K562 (cell line): ENCODE measurements around the gene FAF2. TPM values are rescaled to one million over a fixed set of nuclear protein-coding genes. Genes with fewer than 3 reads are reported as not detected.
A peak's percentile ranks its signal among the peaks of the same experiment; 100 is the strongest.

Experiments used
- ASH1L ChIP-seq: fragments of 450-650 bp; IDR thresholded peaks from 2 replicates; pipeline ENCODE4 v1.6.1; 2018; ENCODE audit warnings: borderline replicate concordance, mild to moderate bottlenecking, low read depth; ENCODE audit not compliant: partially characterized antibody
- ELF1 ChIP-seq: fragments of 200-800 bp; sonication (Bioruptor generic); IDR thresholded peaks from 2 replicates; pipeline ENCODE4 v1.6.1; 2016; ENCODE audit warnings: missing genetic modification characterization, missing compliant biosample characterization
- FUS ChIP-seq: fragments of 200-400 bp; formaldehyde crosslinking; optimal IDR thresholded peaks from 2 replicates; pipeline ENCODE3; 2017; ENCODE audit warnings: low read depth, low read length
- NFIX ChIP-seq: fragments of 250-450 bp; sonication (Bioruptor Pico); IDR thresholded peaks from 2 replicates; pipeline ENCODE4 v1.4.0; 2020; ENCODE audit warnings: low read depth, mild to moderate bottlenecking, moderate library complexity
- PHTF2 ChIP-seq: fragments of 250-450 bp; sonication (Bioruptor Pico); IDR thresholded peaks from 2 replicates; pipeline ENCODE4 v1.5.0; 2021; ENCODE audit warnings: mild to moderate bottlenecking
- RCOR1 ChIP-seq, 2 experiments: IDR thresholded peaks; 2 replicates each; pipeline ENCODE4 v1.6.1; 2012; ENCODE audit warnings: low read depth in 2 of 2, low read length in 2 of 2, borderline replicate concordance in 1 of 2, improper control_type of control experiment in 1 of 2
- RFX1 ChIP-seq: fragments of 450-650 bp; IDR thresholded peaks from 2 replicates; pipeline ENCODE4 v1.6.1; 2016; ENCODE audit warnings: mild to moderate bottlenecking, moderate library complexity
- TFAP4 ChIP-seq: sonication (generic); formaldehyde crosslinking; IDR thresholded peaks from 2 replicates; pipeline ENCODE4 v1.8.0; 2022; ENCODE audit warnings: missing genetic modification reagents, mild to moderate bottlenecking, moderate library complexity, borderline replicate concordance
- THRA ChIP-seq: fragments of 450-650 bp; IDR thresholded peaks from 2 replicates; pipeline ENCODE4 v1.6.1; 2017; ENCODE audit warnings: mild to moderate bottlenecking, moderate library complexity
- ZBTB9 ChIP-seq: fragments of 450-650 bp; formaldehyde crosslinking; IDR thresholded peaks from 2 replicates; pipeline ENCODE4 v1.4.0; 2020; ENCODE audit warnings: mild to moderate bottlenecking, moderate library complexity
- ZC3H11A ChIP-seq: IDR thresholded peaks from 2 replicates; pipeline ENCODE4 v1.6.1; 2012; ENCODE audit warnings: low read depth, low read length, improper control_type of control experiment
- ZNF232 ChIP-seq: sonication (generic); formaldehyde crosslinking; IDR thresholded peaks from 2 replicates; pipeline ENCODE4 v1.8.0; 2022; ENCODE audit warnings: mild to moderate bottlenecking, missing genetic modification reagents
- ZNF431 ChIP-seq: sonication (generic); formaldehyde crosslinking; IDR thresholded peaks from 2 replicates; pipeline ENCODE4 v1.8.0; 2022; ENCODE audit warnings: mild to moderate bottlenecking, missing genetic modification reagents
- ZNF695 ChIP-seq: fragments of 450-650 bp; formaldehyde crosslinking; IDR thresholded peaks from 2 replicates; pipeline ENCODE4 v1.4.0; 2020; ENCODE audit warnings: mild to moderate bottlenecking, moderate library complexity
- ZNF764 ChIP-seq: fragments of 250-450 bp; sonication (Bioruptor Pico); IDR thresholded peaks from 2 replicates; pipeline ENCODE4 v1.4.0; 2020; ENCODE audit warnings: low read depth, mild to moderate bottlenecking, moderate library complexity
- polyA plus RNA-seq, 8 experiments: library from polyadenylated mRNA; depleted of rRNA in 4 of 8; stranded (reverse) in 5 of 8; unstranded in 3 of 8; fragments of >200 nt; fragmentation: Nextera tagmentation in 2 of 8; fragmentation: Illumina TruSeq in 1 of 8; extraction: Ambion mirVana in 2 of 8; extraction: Trizol in 1 of 8; gene quantifications; 2 replicates each; pipeline versions ENCODE4 v1.2.1 to v1.2.3, GENCODE V29; 2011 to 2014; ENCODE audit warnings: inconsistent platforms in 1 of 8, missing spikeins in 1 of 8
- total RNA-seq, 7 experiments: library from RNA; depleted of rRNA in 6 of 7; stranded (reverse); fragments of >200 nt in 6 of 7; fragmentation: Illumina TruSeq in 2 of 7; extraction: Trizol in 2 of 7; gene quantifications; 2 replicates each; pipeline versions ENCODE4 v1.2.1 to v1.2.3, GENCODE V29; 2011 to 2021; ENCODE audit warnings: low replicate concordance in 1 of 7
- TF ChIP-seq, protein P1 (sequence below): IDR thresholded peaks from 3 replicates; pipeline ENCODE4 v1.6.1; 2011; ENCODE audit warnings: borderline replicate concordance, mild to moderate bottlenecking, moderate library complexity; ENCODE audit not compliant: insufficient read length; ENCODE audit errors: extremely low read depth
- TF ChIP-seq, protein P2 (sequence below), 3 experiments: fragments of 200-800 bp in 1 of 3; sonication (Bioruptor generic) in 1 of 3; sonication (generic) in 1 of 3; formaldehyde crosslinking in 1 of 3; IDR thresholded peaks; 2 replicates each; pipeline versions ENCODE4 v1.6.1 to v1.8.0; 2016 to 2022; ENCODE audit warnings: mild to moderate bottlenecking in 2 of 3, missing compliant biosample characterization in 2 of 3, missing genetic modification characterization in 2 of 3, missing genetic modification reagents in 1 of 3

The FAF2 gene
- total and polyA plus RNA-seq, 9 of the 15 experiments (the other 6 are each of a cell fraction or from before 2014, with no cell fraction given), result 25.0 to 44.6 (median 36.1) TPM

- TF ChIP-seq PHTF2 (CRISPR knock-in tag) (no peak), NFIX (CRISPR knock-in tag) (no peak), ASH1L (no peak), ZNF695 (CRISPR knock-in tag) (no peak), RCOR1 (IDR thresholded peaks at IDR 0.05; ENCODE audit: borderline replicate concordance in 1 of 2, low read depth in 2 of 2, low read length in 2 of 2) (peak in 1 of 2 experiments; percentile 52; a peak in 2 of 4 replicates), ZC3H11A (0 out of 2 replicates have a peak, but pooled peaks have one; percentile 35), ZNF764 (CRISPR knock-in tag) (no peak), RFX1 (no peak), ZNF232 (CRISPR knock-in tag) (no peak), THRA (no peak), TFAP4 (peak; percentile 95), FUS (no peak), ELF1 (peak; percentile 34; the same call in 1 of the 2 replicates), ZNF431 (peak; percentile 61; the same call in 1 of the 2 replicates), ZBTB9 (CRISPR knock-in tag) (no peak)
- TF ChIP-seq, protein P1, sequence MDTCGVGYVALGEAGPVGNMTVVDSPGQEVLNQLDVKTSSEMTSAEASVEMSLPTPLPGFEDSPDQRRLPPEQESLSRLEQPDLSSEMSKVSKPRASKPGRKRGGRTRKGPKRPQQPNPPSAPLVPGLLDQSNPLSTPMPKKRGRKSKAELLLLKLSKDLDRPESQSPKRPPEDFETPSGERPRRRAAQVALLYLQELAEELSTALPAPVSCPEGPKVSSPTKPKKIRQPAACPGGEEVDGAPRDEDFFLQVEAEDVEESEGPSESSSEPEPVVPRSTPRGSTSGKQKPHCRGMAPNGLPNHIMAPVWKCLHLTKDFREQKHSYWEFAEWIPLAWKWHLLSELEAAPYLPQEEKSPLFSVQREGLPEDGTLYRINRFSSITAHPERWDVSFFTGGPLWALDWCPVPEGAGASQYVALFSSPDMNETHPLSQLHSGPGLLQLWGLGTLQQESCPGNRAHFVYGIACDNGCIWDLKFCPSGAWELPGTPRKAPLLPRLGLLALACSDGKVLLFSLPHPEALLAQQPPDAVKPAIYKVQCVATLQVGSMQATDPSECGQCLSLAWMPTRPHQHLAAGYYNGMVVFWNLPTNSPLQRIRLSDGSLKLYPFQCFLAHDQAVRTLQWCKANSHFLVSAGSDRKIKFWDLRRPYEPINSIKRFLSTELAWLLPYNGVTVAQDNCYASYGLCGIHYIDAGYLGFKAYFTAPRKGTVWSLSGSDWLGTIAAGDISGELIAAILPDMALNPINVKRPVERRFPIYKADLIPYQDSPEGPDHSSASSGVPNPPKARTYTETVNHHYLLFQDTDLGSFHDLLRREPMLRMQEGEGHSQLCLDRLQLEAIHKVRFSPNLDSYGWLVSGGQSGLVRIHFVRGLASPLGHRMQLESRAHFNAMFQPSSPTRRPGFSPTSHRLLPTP, result no peak
- TF ChIP-seq, protein P2, sequence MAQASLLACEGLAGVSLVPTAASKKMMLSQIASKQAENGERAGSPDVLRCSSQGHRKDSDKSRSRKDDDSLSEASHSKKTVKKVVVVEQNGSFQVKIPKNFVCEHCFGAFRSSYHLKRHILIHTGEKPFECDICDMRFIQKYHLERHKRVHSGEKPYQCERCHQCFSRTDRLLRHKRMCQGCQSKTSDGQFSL (CRISPR knock-in tag; IDR thresholded peaks at IDR 0.05), result peak; percentile 75; the same call in 1 of the 2 replicates
- TF ChIP-seq, protein P2 (tag; IDR thresholded peaks at IDR 0.05), result no peak
Observed at GRCh38 chr5:176415952-176416924, 31.9 kb upstream of the FAF2 start, which contains the start of gene CLTB (continued).
